ENCODE results near the gene ACP5. TPM values are rescaled to one million over a fixed set of nuclear protein-coding genes. Genes with fewer than 3 reads are reported as not detected.

ACP5 gene
- total and polyA plus RNA-seq, 12 donors, result 1.4 to 152 (median 10.3) TPM

DNA sequence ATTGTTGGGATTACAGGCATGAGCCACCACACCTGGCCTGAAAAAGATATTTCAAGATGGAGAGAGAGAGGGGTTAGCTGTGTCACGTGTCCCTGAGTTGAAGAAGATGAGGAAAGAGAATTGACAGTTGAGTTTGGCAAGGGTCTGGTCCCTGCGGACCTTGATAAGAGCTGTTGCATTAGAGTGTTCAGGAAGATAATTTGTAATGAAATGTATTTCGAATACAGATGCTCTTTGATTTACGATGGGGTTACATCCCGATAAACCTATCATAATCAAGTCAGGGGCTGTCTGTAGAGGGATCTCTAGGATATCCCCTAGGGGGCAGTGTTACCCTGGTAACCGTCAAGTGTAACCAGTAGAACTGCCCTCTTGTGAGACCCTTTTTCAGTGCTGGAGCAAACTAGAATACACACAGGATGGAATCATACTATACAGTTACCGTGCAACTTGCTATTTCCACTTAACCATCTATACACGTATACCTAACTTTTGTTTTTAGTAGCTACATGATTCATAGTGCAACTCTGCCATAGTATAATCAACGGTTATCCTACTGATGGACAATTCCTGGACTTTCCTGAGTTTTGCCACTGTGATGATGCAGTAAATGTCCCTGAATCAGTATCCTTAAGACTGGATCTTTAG lies 16.9 kb downstream of the ACP5 start:
- intact Hi-C loops (cut with DNase I), result no loop called here
- Histone ChIP-seq H3K9me3 (replicated peaks in 1 of 3) (no peaks in the 10 kb centered on the region), H3K4me1 (replicated peaks in 1 of 2) (peaks cover 14 to 32% of the 10 kb centered on the region in 2 donors), H3K27me3 (no peaks in the 10 kb centered on the region), H3K4me3 (no peak overlapping the region), H3K27ac (no peak overlapping the region), H3K36me3 (replicated peaks in 1 of 2) (no peaks in the 10 kb centered on the region)
- TF ChIP-seq POLR2A (IDR thresholded peaks at IDR 0.05), result no peak
- TF ChIP-seq, protein P1, sequence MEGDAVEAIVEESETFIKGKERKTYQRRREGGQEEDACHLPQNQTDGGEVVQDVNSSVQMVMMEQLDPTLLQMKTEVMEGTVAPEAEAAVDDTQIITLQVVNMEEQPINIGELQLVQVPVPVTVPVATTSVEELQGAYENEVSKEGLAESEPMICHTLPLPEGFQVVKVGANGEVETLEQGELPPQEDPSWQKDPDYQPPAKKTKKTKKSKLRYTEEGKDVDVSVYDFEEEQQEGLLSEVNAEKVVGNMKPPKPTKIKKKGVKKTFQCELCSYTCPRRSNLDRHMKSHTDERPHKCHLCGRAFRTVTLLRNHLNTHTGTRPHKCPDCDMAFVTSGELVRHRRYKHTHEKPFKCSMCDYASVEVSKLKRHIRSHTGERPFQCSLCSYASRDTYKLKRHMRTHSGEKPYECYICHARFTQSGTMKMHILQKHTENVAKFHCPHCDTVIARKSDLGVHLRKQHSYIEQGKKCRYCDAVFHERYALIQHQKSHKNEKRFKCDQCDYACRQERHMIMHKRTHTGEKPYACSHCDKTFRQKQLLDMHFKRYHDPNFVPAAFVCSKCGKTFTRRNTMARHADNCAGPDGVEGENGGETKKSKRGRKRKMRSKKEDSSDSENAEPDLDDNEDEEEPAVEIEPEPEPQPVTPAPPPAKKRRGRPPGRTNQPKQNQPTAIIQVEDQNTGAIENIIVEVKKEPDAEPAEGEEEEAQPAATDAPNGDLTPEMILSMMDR (IDR thresholded peaks at IDR 0.05), result peak; percentile 49 to 73 (median 61)
- DNase-seq, result peak in 4 of 7 donors; percentile 55 to 70 (median 62)
- 11 to 19% (median 11%) methylated on average over 9 of the region's 9 CpGs for WGBS, 4 donors

DNA sequence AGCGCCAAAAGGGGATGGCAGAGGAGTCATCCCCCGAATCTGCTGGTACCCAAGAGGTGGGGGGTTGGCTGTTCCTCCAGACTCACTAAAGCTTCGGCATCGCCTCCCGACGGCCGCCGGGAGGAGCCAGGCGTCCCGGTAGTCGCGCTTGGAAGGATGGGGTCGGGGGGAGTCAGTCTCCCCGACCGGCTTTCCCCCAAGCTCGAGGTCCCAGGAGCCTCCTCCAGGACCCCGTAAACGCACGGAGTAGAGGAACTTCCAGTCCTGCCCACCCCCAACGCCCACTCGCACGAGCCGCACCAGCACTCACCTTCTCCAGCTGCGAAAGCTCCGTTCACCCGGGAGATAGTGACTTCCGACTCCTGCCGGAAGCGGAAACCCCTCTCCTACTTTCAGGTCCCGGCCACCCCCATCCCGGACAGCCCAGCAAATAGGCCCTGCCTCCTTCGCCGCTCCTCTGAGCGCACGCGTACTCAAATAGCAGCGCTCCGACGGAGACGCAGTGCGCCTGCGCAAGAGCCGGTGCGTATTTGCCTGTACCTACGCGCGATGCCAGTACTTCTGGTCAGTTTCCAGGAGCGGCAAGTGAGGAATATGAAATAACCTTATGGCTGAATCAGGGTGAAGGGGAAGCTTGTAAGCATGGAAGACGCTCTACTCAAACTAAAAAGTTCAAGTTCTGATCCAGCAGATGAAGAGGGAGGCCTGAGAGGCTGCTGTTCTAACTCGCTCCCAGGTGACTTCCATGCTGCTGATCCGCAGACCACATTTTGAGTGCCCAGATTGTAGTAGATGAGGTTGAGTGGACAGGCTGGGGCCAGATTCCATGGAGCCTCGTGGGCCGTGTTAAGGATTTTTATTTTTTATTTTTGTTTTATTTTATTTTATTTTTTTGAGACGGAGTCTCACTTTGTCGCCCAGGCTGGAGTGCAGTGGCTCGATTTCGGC lies 18.3 kb downstream of the ACP5 start, which contains the start of gene ELOF1:
ELOF1 (minus strand) TSS at position 350 of the 948 bp plus-strand sequence. CDS start 4,883 bp downstream, outside the sequence.
- Histone ChIP-seq H3K27me3 (no peaks in the 10 kb centered on the region), H3K36me3 (replicated peaks in 1 of 2) (peaks cover 0 to 3% of the 10 kb centered on the region in 2 donors), H3K27ac (peak within 1 kb of the TSS; percentile 54 to 93 (median 75)), H3K4me3 (peak within 1 kb of the TSS; percentile 32 to 77 (median 52)), H3K4me1 (replicated peaks in 1 of 2) (peaks cover 14 to 32% of the 10 kb centered on the region in 2 donors), H3K9me3 (replicated peaks in 1 of 3) (no peaks in the 10 kb centered on the region)
- TF ChIP-seq, protein P1 (IDR thresholded peaks at IDR 0.05), result peak in 5 of 6 experiments; percentile 12 to 41 (median 24)
- TF ChIP-seq POLR2A (IDR thresholded peaks at IDR 0.05), result peak; percentile 18 to 81
- intact Hi-C loops (cut with DNase I), result no loop called here
- WGBS, 4 donors, result 3 to 6% (median 5%) methylated on average over 28 to 57 of the region's 57 CpGs
- peak; percentile 98 to 99 (median 99) for DNase-seq

DNA sequence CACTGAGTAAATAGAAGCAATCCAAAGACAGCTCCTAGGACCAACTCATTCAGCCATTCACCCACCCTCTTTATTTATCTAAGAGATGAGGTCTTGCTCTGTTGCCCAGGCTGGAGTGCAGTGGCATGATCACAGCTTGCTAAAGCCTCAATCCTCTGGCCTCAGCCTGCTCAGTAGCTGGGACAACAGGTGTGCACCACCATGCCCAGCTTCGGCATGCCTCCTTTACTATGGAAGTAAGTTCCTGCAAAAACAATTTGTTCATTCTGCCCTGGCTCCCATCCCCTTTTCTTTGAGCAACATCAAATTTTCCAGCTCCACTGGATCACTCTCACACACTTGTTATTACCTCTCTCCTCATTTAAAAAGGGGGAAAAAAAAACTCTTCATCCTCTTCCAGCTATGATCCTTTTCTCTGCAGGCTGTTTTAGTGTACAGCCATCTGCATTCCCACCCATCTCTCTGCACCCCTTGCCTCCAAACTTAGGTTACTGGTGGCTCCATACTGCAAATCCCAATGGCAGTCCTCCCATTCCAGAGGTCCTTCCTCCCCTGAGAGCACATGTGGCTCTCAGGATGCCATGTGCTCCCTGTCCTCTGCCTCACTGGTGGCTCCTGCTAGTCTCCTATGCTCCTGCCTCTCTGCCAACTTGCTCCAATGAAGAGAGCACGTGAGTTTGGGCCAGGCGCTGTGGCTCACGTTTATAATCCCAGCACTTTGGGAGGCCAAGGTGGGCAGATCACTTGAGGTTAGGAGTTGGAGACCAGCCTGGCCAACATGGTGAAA lies 20.6 kb downstream of the ACP5 start:
- no peaks in the 10 kb centered on the region for H3K9me3 ChIP-seq (replicated peaks in 1 of 3)
- DNase-seq, result no peak
- H3K4me3 ChIP-seq, result no peak overlapping the region
- peaks cover 14 to 32% of the 10 kb centered on the region in 2 donors for H3K4me1 ChIP-seq (replicated peaks in 1 of 2)
- H3K27ac ChIP-seq, result no peak overlapping the region
- 81 to 85% (median 83%) methylated on average over 4 of the region's 4 CpGs for WGBS, 4 donors
- intact Hi-C loops (cut with DNase I), result no loop called here
- no peaks in the 10 kb centered on the region for H3K27me3 ChIP-seq
- peaks cover 0 to 20% of the 10 kb centered on the region in 2 donors for H3K36me3 ChIP-seq (replicated peaks in 1 of 2)
- TF ChIP-seq, protein P1 (IDR thresholded peaks at IDR 0.05), result no peak
- TF ChIP-seq POLR2A (IDR thresholded peaks at IDR 0.05), result no peak

Measured in adrenal gland (tissue), 12 donors.